ENCODE data around the gene HABP4.

HABP4 gene

DNA sequence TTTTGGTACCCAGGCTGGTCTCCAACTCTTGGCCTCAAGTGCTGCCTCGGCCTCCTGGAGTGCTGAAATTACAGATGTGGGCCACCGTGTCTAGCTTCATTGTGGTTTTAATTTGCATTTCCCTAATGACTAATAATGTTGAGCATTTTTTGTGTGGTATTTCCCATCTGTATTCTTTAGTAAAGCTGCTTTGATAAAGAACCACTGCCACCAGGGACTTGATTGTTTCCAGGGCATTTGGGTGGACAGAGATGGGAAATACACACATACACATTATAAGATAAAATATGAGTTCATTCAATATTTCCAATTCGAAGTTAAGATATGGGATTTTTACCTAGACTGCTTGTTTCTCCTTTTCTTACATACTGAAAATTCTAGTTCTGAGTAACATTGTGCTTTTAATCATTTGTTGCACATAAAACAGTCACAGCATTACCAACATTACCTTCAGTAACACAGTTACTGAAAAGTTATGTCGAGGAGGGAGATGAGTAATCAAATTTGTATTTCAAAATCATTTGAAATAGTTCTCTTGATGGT lies 28.9 kb downstream of the HABP4 start:
- no peak for DNase-seq (ENCODE audit: low spot score)

GRCh38 chr9:96480736-96481135 lies 30.8 kb downstream of the HABP4 start:
- DNase-seq (ENCODE audit: low spot score): no peak

GRCh38 chr9:96482476-96482875 lies 32.5 kb downstream of the HABP4 start:
- no peak for DNase-seq (ENCODE audit: low spot score)

DNA sequence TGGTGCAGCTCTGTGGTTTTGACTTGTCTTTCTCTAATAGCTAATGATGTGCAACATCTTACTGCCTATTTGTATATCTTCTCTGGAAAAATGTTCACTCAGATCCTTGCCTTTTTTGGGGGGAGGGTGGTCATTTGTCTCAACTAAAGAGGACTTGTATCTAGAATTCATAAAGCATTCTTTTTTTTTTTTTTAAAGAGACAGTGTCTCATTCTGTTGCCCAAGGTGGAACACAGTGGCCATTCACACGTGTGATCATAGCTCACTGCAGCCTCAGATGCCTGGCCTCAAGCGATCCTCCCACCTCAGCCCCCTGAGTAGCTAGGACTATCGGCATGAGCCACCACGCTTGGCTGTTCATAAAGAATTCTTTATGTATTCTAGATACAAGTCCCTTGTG lies 33.2 kb downstream of the HABP4 start:
- DNase-seq (ENCODE audit: low spot score): no peak

DNA sequence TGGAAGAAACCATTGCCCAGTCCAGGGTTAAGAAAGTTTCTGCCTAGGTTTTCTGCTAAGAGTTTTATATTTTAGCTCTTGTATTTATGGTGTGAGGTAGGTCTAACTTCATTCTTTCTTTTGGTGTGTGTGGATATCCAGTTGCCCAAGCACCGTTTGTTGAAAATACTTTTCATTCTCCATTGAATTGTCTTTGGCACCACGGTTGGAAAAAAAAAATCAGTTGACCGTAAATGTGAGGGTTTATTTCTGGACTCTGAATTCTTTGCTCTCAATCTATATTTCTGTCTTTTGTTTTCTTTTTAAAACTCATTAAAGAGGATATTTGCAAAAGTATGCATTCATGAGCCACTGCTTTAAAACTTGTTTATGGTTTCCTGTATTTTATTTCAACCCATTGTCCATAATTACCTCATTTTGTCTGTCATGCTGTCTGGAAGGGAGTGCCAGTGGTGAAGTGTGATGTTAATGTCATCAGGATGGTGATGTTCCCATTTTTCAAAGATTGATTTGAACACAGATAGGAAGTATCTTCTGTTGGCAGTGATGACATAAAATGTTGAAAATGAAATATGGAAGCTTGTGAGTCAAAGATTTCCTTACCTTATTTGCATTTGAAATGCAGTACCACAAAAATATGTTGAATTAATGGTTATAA lies 33.9 kb downstream of the HABP4 start:
- DNase-seq (ENCODE audit: low spot score): no peak

DNA sequence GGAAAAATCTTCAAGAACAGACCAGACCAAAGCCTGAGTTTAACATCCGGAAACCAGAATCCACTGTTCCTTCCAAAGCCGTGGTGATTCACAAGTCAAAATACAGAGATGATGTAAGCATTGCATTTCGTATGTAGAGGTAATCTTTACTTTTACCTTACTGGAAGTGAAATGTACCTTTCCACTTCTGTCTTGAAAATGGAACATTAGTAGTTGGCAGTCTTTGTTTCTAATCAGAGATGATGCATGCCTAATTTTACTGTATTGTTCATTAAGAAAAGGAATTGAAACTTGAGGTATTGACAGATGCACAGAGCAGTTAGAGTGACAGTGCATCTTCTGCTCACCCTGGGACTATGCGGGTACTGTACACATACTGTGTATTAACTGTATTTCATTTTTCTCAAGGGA lies 34.6 kb downstream of the HABP4 start:
- DNase-seq (ENCODE audit: low spot score): no peak

DNA sequence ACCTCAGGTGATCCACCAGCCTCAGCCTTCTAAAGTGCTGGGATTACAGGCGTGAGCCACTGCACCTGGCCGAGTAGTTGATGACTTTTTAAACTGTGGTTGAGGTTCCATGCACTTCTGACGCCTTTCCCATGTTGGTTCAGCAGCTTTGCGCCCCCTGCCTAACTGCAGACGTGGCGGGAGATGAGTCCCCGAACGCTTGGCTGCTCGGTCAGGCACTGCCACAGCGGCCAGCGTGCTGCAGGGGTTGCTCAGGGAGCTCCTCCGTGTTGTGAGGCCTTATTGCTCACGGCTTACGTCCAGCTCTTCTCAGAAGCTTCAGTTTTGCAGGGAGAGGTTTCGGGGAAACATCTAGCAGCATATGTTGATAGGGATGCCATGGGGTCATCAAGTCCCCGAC lies 35.3 kb downstream of the HABP4 start:
- no peak for DNase-seq (ENCODE audit: low spot score)

DNA sequence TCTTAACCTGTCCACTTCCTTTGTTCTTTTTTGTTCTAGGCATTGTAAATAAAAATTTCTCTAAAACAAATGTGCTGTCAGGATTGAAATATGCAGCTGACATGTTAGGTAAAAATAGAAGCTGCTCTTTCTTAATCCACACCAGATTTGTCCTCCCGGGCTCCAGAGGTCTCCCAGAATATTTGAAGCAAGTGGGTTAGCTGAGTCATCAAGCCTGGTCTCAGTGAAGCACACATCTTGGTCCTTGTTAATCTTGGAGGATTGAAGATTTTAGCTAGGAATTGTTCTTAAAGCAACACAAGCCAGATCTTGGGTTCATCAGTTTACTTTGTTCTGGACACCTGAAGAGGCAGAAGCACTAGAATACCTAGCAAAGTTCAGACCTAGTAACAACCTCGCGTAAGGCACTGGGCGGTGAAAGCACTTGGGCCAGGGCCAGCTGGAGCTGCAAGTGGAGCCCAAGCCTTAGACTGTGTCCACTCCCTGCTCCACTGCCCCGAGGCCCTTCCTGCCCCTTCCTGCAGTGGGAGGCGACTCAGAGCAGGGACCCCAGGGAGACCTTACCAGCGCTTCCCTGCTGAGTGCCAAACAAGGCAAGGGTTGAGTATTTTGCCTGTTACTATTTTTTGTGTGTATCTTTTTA lies 36.5 kb downstream of the HABP4 start:
- DNase-seq (ENCODE audit: low spot score): no peak

DNA sequence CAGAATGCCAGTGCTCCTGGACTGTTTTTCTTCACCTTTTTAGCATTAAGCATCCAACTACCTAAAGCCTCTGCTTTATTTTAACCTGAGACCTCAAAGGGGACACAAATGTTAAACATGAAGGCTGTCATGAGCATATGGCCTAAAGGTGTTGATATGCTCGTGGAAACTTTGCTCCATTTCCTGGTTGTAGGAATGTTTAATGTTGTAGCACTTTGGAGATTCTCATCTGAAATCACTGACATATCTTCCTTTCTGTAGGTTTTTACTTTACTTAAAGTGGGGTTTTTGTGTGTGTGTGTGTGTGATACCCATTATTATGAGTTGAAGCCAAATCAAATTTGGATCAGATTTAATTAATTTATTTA lies 37.0 kb downstream of the HABP4 start:
- DNase-seq (ENCODE audit: low spot score): no peak

DNA sequence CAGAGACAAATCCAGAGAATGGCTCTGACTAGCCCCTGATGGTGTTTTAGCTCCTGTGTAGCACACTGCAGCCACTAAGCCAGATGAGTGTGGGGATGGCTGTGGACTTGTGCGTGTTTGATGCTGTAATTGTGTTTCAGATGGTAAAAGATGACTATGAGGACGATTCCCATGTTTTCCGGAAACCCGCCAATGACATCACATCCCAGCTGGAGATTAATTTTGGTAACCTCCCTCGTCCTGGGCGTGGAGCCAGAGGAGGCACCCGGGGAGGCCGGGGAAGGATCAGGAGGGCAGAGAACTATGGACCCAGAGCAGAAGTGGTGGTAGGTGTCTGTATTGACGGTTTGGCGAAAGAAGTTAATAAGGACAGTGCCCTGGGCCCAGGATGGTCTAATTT lies 38.0 kb downstream of the HABP4 start:
- DNase-seq (ENCODE audit: low spot score): no peak

GRCh38 chr9:96489482-96489979 lies 39.6 kb downstream of the HABP4 start:
- DNase-seq (ENCODE audit: low spot score): no peak

DNA sequence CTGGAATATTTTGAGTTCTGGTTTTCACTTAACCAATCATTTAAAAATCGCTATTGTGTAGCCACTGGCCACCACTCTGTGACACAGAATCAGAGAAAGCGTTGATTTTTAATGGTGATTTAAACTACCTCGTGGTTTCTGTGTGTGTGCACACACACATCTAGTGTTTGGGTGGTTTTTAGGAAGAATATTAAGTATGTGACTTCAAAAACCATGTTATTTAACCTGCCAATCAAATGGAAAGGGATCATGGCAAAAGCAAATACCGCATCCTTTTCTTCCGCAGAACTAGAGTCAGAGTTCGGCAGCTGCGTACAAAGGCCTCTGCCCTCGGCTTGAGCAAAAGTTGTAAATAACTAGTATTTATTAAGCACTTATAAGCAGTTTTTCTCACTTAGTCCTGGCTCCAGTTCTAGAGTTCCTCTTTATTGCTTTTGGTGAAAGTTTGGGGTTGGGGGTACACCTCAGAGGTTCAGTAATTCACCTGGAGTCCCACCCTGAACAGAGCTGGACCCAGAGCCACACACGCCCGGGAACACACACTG lies 40.6 kb downstream of the HABP4 start:
- DNase-seq (ENCODE audit: low spot score): no peak

DNA sequence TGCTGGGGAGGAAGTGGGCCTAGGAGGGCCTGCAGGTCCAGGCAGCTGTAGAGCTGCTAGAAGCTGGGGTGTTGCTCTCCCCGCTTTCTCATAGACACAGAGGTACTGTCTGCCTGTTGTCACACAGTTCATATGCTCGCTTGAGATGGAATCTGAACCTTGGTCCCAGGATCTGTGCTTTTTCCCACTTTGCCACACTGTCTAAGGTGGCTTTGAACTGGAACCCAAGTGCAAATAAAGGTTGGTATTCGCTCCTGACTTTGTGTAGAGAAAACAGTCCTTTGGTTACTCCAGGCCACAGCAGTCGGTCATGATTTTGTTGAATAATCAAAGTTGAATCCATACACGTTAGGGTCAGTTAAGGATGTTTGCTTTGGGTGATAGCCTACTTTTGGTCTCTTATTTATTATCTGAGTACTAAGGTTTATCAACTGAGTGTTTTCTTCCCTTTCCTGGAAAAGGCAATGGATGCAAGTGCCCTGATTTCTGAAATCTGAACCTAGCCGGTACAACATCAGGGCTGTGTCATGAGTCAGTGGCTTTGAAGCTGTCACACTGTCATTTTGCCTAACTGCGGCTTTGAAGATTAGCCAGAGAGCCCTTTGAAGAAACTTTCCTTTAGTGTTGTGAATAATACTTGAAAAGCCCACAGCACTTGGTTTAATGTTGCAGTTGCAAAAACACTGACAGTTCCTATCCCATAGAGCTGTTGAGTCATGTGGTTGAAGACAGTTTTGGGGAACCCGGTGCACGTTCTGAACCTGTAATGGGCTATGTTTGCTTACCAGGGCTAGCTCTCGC lies 41.3 kb downstream of the HABP4 start:
- no peak for DNase-seq (ENCODE audit: low spot score)

DNA sequence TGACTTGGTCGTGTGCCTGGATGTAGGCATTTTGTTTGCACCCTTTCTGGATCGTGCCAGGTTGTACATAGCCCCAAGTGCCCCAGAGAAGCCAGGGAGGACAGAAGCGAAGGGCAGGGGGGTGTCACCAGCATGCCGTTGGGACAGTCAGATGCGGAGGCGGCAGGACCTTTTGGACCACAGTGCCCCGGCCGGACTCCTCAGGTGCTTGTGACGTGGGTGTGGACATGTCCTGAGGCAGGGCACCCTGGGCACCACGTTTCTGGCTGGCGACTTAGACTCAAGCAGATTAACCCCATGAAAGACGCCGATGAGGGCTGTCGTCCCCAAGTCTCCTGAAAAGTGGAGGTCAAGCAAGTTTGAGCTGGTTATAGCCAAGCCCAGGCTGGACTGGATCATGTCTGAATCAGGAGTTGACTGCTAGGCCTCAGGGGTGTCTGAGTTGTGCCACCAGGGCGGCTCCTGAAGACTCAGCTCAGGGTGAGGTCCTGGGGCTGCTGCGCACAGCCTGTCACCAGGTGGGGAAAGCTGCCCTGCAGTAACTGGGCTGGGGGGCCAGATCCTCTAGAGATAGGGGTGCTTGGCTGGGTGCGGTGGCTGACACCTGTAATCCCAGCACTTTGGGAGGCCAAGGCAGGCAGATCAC lies 42.0 kb downstream of the HABP4 start:
- no peak for DNase-seq (ENCODE audit: low spot score)

DNA sequence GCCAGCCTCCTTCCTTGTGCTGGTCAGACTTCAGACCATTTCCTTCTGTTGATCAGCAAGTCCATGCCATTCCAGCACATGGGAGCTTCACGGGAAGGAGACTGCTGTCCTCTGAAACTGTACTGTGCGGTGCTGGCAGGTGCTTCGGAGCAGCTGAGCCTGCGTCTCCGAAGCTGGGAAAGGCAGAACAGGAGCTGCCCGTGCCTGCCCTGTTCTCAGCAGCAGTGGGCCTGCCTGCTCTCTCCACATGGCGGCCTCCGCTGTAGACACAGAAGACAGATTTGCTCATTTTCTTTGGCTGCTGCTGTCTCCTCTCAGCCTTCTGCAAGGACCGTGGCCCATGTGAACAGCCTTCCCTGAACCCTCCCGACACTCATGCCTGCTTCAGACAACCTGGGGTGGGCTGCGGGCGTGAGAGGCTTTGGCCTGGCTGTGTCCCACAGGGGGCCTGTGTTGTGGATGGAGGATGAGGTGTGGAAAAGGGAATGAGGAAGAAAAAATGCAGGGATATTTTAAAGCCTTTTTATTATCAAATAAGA lies 43.1 kb downstream of the HABP4 start:
- no peak for DNase-seq (ENCODE audit: low spot score)

- no peak for DNase-seq (ENCODE audit: low spot score)
These were observed 43.8 kb downstream of the HABP4 start for GRCh38 chr9:96493757-96494156.

DNA sequence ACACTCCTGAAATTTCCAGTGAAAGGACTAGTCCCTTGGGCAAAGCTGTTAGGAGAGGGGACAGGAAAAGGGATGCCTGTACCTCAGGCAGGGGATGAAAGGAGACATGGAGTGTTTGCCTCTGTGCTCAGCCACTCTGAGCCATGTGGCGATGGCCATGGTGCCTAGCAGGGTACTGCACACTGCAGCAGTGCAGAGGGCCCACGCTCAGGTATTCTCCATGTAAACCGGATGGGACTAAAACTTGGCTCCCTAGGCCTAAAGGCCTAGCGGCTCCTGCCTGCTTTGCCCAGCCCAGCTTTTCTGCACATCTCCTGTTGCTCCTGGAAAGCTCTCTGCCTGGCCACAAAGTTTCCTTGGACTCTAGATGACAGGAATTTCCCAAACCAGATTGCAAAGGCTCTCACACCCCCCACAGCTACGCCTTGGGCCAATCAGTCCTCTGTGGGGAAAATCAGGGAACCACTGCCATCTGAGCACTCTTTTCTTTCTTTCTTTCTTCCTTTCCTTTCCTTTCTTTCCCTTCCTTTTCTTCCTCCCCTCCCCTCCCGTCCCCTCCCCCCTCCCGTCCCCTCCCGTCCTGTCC lies 44.3 kb downstream of the HABP4 start:
- no peak for DNase-seq (ENCODE audit: low spot score)

DNA sequence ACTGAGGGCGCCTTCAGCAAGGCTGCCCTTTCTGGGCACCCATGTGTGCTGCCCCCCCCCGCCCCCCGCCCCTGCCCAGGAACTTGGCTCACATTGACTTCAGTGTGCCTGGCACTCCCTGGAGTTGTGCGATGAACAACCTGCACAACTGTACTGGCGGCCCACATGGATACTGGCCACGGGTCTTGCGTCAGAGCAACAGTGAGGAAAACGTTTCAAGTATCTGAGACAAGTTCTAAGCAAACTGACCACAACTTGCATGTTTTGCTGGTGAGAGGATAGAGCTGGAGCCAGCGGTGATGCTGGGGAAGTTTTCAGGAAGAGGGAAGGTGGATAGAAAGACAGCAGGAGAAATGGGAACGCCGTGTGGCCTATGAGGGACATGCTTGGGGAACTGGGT lies 45.4 kb downstream of the HABP4 start:
- no peak for DNase-seq (ENCODE audit: low spot score)

DNA sequence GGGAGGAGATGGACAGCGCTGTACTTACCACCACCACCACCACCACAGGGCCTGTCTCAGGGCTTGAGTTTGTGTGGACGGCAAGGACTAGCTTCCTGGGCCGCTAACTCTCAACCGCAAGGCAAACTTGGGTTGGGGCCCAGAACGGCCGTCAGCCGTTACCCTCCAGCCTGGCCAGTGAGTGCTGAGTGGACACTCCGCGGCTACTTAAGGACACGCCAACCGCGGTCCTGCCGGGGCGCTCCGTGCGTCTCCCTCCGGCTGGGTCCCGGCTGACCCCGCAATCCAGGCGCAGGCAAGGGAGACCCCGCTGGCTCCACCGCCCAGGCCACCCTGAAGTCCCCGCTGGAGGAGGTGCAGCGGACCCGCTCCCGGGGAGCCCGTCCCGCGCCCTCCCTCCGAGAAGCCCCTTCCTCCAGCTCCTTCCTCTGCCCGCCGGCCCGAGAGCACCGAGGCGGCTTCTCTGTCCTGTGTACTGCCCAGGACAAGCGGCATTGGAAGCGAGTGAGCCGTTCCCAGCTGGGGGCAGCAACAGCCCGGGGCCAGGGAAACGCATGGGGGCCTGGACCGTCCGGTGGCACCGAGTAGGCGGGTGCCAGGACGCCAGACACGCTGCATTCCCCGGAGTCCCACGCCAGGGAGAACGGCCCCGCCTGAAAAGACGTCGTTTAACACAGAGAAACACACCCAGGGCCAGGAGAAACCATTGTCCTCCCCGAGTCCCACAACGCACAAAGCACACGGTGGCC lies 46.6 kb downstream of the HABP4 start:
- DNase-seq (ENCODE audit: low spot score): no peak

DNA sequence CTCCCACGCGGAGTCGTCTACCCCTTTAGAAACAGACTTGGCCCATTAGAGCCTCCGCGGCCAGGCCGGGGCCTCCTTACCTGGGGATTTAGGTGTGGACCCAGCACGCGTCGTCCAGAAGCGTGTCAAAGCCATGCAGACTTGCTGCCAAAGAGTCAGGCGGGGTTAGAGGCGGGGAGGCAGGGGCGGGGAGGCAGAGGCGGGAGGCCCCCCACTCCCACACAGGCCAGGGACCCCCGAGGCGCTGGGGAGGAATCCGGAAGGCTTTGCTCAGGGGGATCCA lies 47.1 kb downstream of the HABP4 start:
- no peak for DNase-seq (ENCODE audit: low spot score)

- DNase-seq (ENCODE audit: low spot score): no peak
These were observed 48.8 kb downstream of the HABP4 start for GRCh38 chr9:96498796-96499195.
